Ramos (cell line): ENCODE data around the gene CD207.

ENCODE experiments used
- in situ Hi-C: fragments of 300-500 bp; cut with MboI; formaldehyde crosslinking; loops from one replicate; pipeline ENCODE4 v1.14.3; 2022; ENCODE audit warnings: low sequenced_read_pairs; ENCODE audit not compliant: unreplicated experiment

CD207 gene

GRCh38 chr2:70835643-70836042 is at the start of gene CD207:
TSS of gene CD207 (minus strand) at chr2:70835816. CDS start at chr2:70835776, 40 bp downstream.
- in situ Hi-C loops: no loop called here

- in situ Hi-C loops: loop anchor here (5.0 kb wide), 1 partner anchor 64 kb away; no protein-coding TSS in a partner anchor
These were observed 42.9 kb upstream of the CD207 start for GRCh38 chr2:70878543-70878942.

- in situ Hi-C loops: loop anchor here (5.0 kb wide), 1 partner anchor 66 kb away; no protein-coding TSS in a partner anchor
These were observed 40.5 kb upstream of the CD207 start for GRCh38 chr2:70876138-70876537.

GRCh38 chr2:70873541-70873940 is 37.9 kb upstream of the CD207 start:
- in situ Hi-C loops: no loop called here

GRCh38 chr2:70871398-70872211 is 36.0 kb upstream of the CD207 start:
- in situ Hi-C loops: no loop called here

GRCh38 chr2:70870790-70871189 is 35.2 kb upstream of the CD207 start:
- in situ Hi-C loops: no loop called here

GRCh38 chr2:70868970-70869369 is 33.4 kb upstream of the CD207 start:
- in situ Hi-C loops: no loop called here

- in situ Hi-C loops: no loop called here
These were observed 26.4 kb upstream of the CD207 start for GRCh38 chr2:70861777-70862625.

GRCh38 chr2:70855667-70856066 is 20.1 kb upstream of the CD207 start:
- in situ Hi-C loops: no loop called here

- in situ Hi-C loops: no loop called here
These were observed 18.8 kb upstream of the CD207 start for GRCh38 chr2:70854411-70854810.

- in situ Hi-C loops: no loop called here
These were observed 17.2 kb upstream of the CD207 start for GRCh38 chr2:70852824-70853223.

- in situ Hi-C loops: no loop called here
These were observed 16.1 kb upstream of the CD207 start for GRCh38 chr2:70851704-70852103.

GRCh38 chr2:70850925-70851324 is 15.3 kb upstream of the CD207 start:
- in situ Hi-C loops: no loop called here

- in situ Hi-C loops: no loop called here
These were observed 6.8 kb upstream of the CD207 start for GRCh38 chr2:70842401-70842800.

GRCh38 chr2:70837980-70838925 is 2.6 kb upstream of the CD207 start:
- in situ Hi-C loops: no loop called here

- in situ Hi-C loops: no loop called here
These were observed 735 bp downstream of the CD207 start for GRCh38 chr2:70834881-70835280.

- in situ Hi-C loops: no loop called here
These were observed 1.5 kb downstream of the CD207 start for GRCh38 chr2:70834106-70834505.

- in situ Hi-C loops: no loop called here
These were observed 2.4 kb downstream of the CD207 start for GRCh38 chr2:70833246-70833645.

- in situ Hi-C loops: no loop called here
These were observed 3.2 kb downstream of the CD207 start for GRCh38 chr2:70832386-70832785.

GRCh38 chr2:70831861-70832260 is 3.8 kb downstream of the CD207 start:
- in situ Hi-C loops: no loop called here
